ENCODE data around the gene RNF6. TPM values are rescaled to one million over a fixed set of nuclear protein-coding genes. Genes with fewer than 3 reads are reported as not detected.

RNF6 gene
- total and polyA plus RNA-seq, 10 of the 15 experiments (the other 5 are each of a cell fraction or from before 2014, with no cell fraction given): 19.0 to 54.0 (median 33.8) TPM

- no peak for ATAC-seq
These were observed 48.6 kb upstream of the RNF6 start for GRCh38 chr13:26270707-26271106.

More at GRCh38 chr13:26270707-26271106, 48.6 kb upstream of the RNF6 start:
- SMC1A ChIA-PET (ENCODE audit: uncharacterized antibody, unreplicated experiment): no interaction called here
- RAD21 ChIA-PET (ENCODE audit: unreplicated experiment): no interaction called here
- FAIRE-seq: no peak
- Histone ChIP-seq H3K27ac (ENCODE audit: control insufficient read depth, insufficient read depth) (no peak overlapping the region), H3K9me3 (replicated peaks; ENCODE audit: control insufficient read depth, insufficient read depth, low read length) (no peaks in the 10 kb centered on the region), H3K79me2 (ENCODE audit: control insufficient read depth, insufficient read depth, low read length) (peaks cover 7% of the 10 kb centered on the region), H2AFZ (ENCODE audit: control insufficient read depth, low read depth, low read length) (no peak overlapping the region), H3K4me3 (no peak overlapping the region), H4K20me1 (ENCODE audit: control insufficient read depth, insufficient read depth) (no peaks in the 10 kb centered on the region), H3K4me2 (ENCODE audit: control insufficient read depth, insufficient read depth) (no peak overlapping the region), H3K27me3 (replicated peaks in 1 of 2; ENCODE audit: control insufficient read depth in 2 of 2, insufficient read depth in 2 of 2, low read length in 1 of 2) (no peaks in the 10 kb centered on the region), H3K36me3 (ENCODE audit: control insufficient read depth in 2 of 2, insufficient read depth in 2 of 2, low read length in 1 of 2) (no peaks in the 10 kb centered on the region), H3K4me1 (ENCODE audit: control insufficient read depth, insufficient read depth, low read length) (no peaks in the 10 kb centered on the region), H3K9ac (ENCODE audit: control insufficient read depth, insufficient read depth, low read length) (no peak overlapping the region)
- CTCF ChIA-PET: no interaction called here
- in situ Hi-C loops (cut with MboI): no loop called here
- intact Hi-C loops (cut with micrococcal nuclease; ENCODE audit: unreplicated experiment): no loop called here
- no TSS peak for BruUV-seq (replicated peaks)
- TF ChIP-seq, protein P1, sequence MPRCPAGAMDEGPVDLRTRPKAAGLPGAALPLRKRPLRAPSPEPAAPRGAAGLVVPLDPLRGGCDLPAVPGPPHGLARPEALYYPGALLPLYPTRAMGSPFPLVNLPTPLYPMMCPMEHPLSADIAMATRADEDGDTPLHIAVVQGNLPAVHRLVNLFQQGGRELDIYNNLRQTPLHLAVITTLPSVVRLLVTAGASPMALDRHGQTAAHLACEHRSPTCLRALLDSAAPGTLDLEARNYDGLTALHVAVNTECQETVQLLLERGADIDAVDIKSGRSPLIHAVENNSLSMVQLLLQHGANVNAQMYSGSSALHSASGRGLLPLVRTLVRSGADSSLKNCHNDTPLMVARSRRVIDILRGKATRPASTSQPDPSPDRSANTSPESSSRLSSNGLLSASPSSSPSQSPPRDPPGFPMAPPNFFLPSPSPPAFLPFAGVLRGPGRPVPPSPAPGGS (IDR thresholded peaks at IDR 0.05; ENCODE audit: borderline replicate concordance, insufficient read depth, low read depth, low read length, poor library complexity, severe bottlenecking): no peak
- TF ChIP-seq, protein P2, sequence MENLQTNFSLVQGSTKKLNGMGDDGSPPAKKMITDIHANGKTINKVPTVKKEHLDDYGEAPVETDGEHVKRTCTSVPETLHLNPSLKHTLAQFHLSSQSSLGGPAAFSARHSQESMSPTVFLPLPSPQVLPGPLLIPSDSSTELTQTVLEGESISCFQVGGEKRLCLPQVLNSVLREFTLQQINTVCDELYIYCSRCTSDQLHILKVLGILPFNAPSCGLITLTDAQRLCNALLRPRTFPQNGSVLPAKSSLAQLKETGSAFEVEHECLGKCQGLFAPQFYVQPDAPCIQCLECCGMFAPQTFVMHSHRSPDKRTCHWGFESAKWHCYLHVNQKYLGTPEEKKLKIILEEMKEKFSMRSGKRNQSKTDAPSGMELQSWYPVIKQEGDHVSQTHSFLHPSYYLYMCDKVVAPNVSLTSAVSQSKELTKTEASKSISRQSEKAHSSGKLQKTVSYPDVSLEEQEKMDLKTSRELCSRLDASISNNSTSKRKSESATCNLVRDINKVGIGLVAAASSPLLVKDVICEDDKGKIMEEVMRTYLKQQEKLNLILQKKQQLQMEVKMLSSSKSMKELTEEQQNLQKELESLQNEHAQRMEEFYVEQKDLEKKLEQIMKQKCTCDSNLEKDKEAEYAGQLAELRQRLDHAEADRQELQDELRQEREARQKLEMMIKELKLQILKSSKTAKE (IDR thresholded peaks at IDR 0.05; ENCODE audit: low read depth, poor library complexity, severe bottlenecking): no peak
- TF ChIP-seq TCF3 (IDR thresholded peaks at IDR 0.05; ENCODE audit: borderline replicate concordance, insufficient read depth, low read depth, low read length) (no peak), RAD51 (IDR thresholded peaks at IDR 0.05) (no peak), ZNF24 (IDR thresholded peaks at IDR 0.05) (no peak), SPI1 (IDR thresholded peaks at IDR 0.05; ENCODE audit: borderline replicate concordance, insufficient read depth, low read depth, low read length) (no peak), CREM (IDR thresholded peaks at IDR 0.05; ENCODE audit: low read depth) (no peak), YBX1 (IDR thresholded peaks at IDR 0.05) (no peak), CHD4 (IDR thresholded peaks at IDR 0.05) (no peak)
- TF ChIP-seq, protein P3, sequence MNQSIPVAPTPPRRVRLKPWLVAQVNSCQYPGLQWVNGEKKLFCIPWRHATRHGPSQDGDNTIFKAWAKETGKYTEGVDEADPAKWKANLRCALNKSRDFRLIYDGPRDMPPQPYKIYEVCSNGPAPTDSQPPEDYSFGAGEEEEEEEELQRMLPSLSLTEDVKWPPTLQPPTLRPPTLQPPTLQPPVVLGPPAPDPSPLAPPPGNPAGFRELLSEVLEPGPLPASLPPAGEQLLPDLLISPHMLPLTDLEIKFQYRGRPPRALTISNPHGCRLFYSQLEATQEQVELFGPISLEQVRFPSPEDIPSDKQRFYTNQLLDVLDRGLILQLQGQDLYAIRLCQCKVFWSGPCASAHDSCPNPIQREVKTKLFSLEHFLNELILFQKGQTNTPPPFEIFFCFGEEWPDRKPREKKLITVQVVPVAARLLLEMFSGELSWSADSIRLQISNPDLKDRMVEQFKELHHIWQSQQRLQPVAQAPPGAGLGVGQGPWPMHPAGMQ (IDR thresholded peaks at IDR 0.05; ENCODE audit: borderline replicate concordance): no peak
- no peak for DNase-seq (ENCODE audit: low read depth, low spot score)
- 100% methylated on average over 3 of the region's 3 CpGs for WGBS (ENCODE audit: insufficient coverage, insufficient replicate concordance, low lambda C conversion rate, missing lambda C conversion rate)
- POLR2A ChIA-PET: no interaction called here
